CD8-positive, alpha-beta memory T cell (primary cell): ENCODE measurements around the gene TCP11L1. TPM values are rescaled to one million over a fixed set of nuclear protein-coding genes. Genes with fewer than 3 reads are reported as not detected.
A peak's percentile ranks its signal among the peaks of the same experiment; 100 is the strongest.

Experiments
- CTCF ChIA-PET: fragments of 350-600 bp; sonication (Branson Sonifier 250); formaldehyde crosslinking; loops from one replicate; lab custom pipeline; 2021; ENCODE audit warnings: antibody characterized with exemption; lab: Charles Lee
- POLR2A ChIA-PET: fragments of 350-600 bp; sonication (Branson Sonifier 250); formaldehyde crosslinking; loops from one replicate; lab custom pipeline; 2021; ENCODE audit warnings: antibody characterized with exemption; lab: Charles Lee
- DNase-seq, 5 donors: peaks; one replicate each; pipeline versions ENCODE4 v3.0.0 to v3.0.0-alpha.2; 2020 to 2022; ENCODE audit warnings: mixed read lengths in 1 of 5
- H3K27ac ChIP-seq: one replicate; pipeline ENCODE4 v1.7.0; 2013; ENCODE audit warnings: low read depth, mild to moderate bottlenecking, low read length, moderate library complexity
- H3K27me3 ChIP-seq: 2 replicates; pipeline ENCODE4 v1.7.0; 2013; ENCODE audit warnings: low read length, mild to moderate bottlenecking; ENCODE audit not compliant: insufficient read depth, poor library complexity, severe bottlenecking
- H3K36me3 ChIP-seq: 2 replicates; pipeline ENCODE4 v1.7.0; 2013; ENCODE audit warnings: mild to moderate bottlenecking, low read length, moderate library complexity; ENCODE audit not compliant: insufficient read depth
- H3K4me1 ChIP-seq: 2 replicates; pipeline ENCODE4 v1.7.0; 2013; ENCODE audit warnings: mild to moderate bottlenecking, low read length, moderate library complexity; ENCODE audit not compliant: insufficient read depth
- H3K4me3 ChIP-seq: 2 replicates; pipeline ENCODE4 v1.7.0; 2013; ENCODE audit warnings: mild to moderate bottlenecking, low read length
- H3K9me3 ChIP-seq: 2 replicates; pipeline ENCODE4 v1.7.0; 2013; ENCODE audit warnings: mild to moderate bottlenecking, low read length
- H3K27ac Mint-ChIP-seq, 8 donors: one replicate each; pipeline ENCODE4 v1.8.0; 2020 to 2021; ENCODE audit warnings: mixed read lengths in 8 of 8, mild to moderate bottlenecking in 6 of 8, inconsistent platforms in 3 of 8, moderate library complexity in 3 of 8
- H3K27me3 Mint-ChIP-seq, 2 donors: one replicate each; pipeline ENCODE4 v1.8.0; 2020 to 2021; ENCODE audit warnings: mixed read lengths in 2 of 2, mild to moderate bottlenecking in 1 of 2, moderate library complexity in 1 of 2
- H3K36me3 Mint-ChIP-seq, 3 donors: one replicate each; pipeline ENCODE4 v1.8.0; 2020 to 2021; ENCODE audit warnings: mixed read lengths in 3 of 3, inconsistent platforms in 1 of 3, mild to moderate bottlenecking in 1 of 3
- H3K4me1 Mint-ChIP-seq, 3 donors: one replicate each; pipeline ENCODE4 v1.8.0; 2020 to 2021; ENCODE audit warnings: mixed read lengths in 3 of 3, inconsistent platforms in 1 of 3, mild to moderate bottlenecking in 1 of 3
- H3K4me3 Mint-ChIP-seq, 7 donors: one replicate each; pipeline ENCODE4 v1.8.0; 2020 to 2021; ENCODE audit warnings: mixed read lengths in 7 of 7, mild to moderate bottlenecking in 6 of 7, moderate library complexity in 4 of 7, inconsistent platforms in 2 of 7
- H3K9me3 Mint-ChIP-seq, 5 donors: one replicate each; pipeline ENCODE4 v1.8.0; 2020 to 2022; ENCODE audit warnings: mixed read lengths in 5 of 5, mild to moderate bottlenecking in 3 of 5, moderate library complexity in 2 of 5, inconsistent platforms in 1 of 5
- polyA plus RNA-seq: library from polyadenylated mRNA; unstranded; fragments of 300-500 nt; fragmentation: Illumina TruSeq; gene quantifications from one replicate; pipeline ENCODE4 v1.2.3, GENCODE V29; 2021
- total RNA-seq, 2 experiments: library from RNA; stranded (reverse); gene quantifications; one replicate each; pipeline ENCODE4 v1.2.3, GENCODE V29; 2021

Gene TCP11L1
- total and polyA plus RNA-seq, 3 experiments from 2014 or later = 7.5 to 22.2 (median 22.1) TPM

GRCh38 chr11:33062137-33062536, 22.8 kb downstream of the TCP11L1 start:
- peak overlapping the region in 1 of 8 donors; percentile 58 for H3K27ac Mint-ChIP-seq
- Histone ChIP-seq H3K36me3 (peaks cover 9% of the 10 kb centered on the region), H3K4me1 (peaks cover 22% of the 10 kb centered on the region), H3K27ac (no peak overlapping the region), H3K4me3 (no peak overlapping the region), H3K9me3 (no peaks in the 10 kb centered on the region), H3K27me3 (no peaks in the 10 kb centered on the region)
- H3K4me3 Mint-ChIP-seq = no peak overlapping the region
- ChIA-PET CTCF (interaction anchor here (2.2 to 7.3 kb wide), 2 partner anchors 23 to 104 kb away, joined by 8 to 132 read pairs; partner anchors contain the start of gene TCP11L1), POLR2A (no interaction called here)
- peaks cover 0 to 80% (median 18%) of the 10 kb centered on the region in 3 donors for H3K36me3 Mint-ChIP-seq
- DNase-seq = no peak
- H3K27me3 Mint-ChIP-seq = no peaks in the 10 kb centered on the region
- no peaks in the 10 kb centered on the region for H3K9me3 Mint-ChIP-seq
- peaks cover 15 to 32% (median 31%) of the 10 kb centered on the region in 3 donors for H3K4me1 Mint-ChIP-seq

DNA sequence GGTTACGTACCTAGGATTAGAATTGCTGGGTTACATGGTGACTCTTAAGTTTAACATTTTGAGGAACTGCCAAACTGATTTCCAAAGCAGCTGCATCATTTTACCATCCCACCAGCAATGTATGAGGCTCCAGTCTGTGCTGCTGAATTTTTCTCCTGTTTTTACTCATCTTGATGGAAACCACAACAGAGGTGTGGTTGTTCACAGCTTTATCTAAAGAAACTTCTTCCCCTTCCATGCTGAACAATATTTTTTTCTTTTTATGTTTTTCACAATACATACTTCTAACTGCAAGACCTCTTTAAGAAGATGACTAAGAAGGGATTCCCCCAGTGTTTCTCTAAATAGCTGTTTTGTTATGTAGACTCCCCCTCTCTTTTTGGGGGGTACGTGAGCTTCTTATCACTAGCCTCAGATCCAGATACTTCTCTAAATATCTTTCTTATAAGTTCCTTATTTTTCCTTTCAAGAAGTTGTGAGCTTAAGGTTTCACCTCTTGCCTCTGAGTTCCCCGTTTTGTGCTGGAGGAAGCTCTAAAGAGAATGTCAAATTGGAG, 24.0 kb downstream of the TCP11L1 start:
- no peak for DNase-seq
- H3K9me3 Mint-ChIP-seq = no peaks in the 10 kb centered on the region
- H3K27ac ChIP-seq = no peak overlapping the region
- POLR2A ChIA-PET = no interaction called here
- H3K36me3 ChIP-seq = peaks cover 12% of the 10 kb centered on the region
- H3K27ac Mint-ChIP-seq = peak overlapping the region; percentile 1 to 84 (median 54)
- peaks cover 15 to 32% (median 31%) of the 10 kb centered on the region in 3 donors for H3K4me1 Mint-ChIP-seq
- H3K27me3 ChIP-seq = no peaks in the 10 kb centered on the region
- no peak overlapping the region for H3K4me3 ChIP-seq
- CTCF ChIA-PET = interaction anchor here (0.8 to 7.3 kb wide), 4 partner anchors 24 to 106 kb away, joined by 3 to 132 read pairs (median 6); partner anchors contain the start of genes DEPDC7 and TCP11L1
- H3K4me1 ChIP-seq = peaks cover 22% of the 10 kb centered on the region
- no peak overlapping the region for H3K4me3 Mint-ChIP-seq
- no peaks in the 10 kb centered on the region for H3K27me3 Mint-ChIP-seq
- H3K9me3 ChIP-seq = no peaks in the 10 kb centered on the region
- H3K36me3 Mint-ChIP-seq = peaks cover 0 to 83% (median 16%) of the 10 kb centered on the region in 3 donors

GRCh38 chr11:33064033-33064825, 24.9 kb downstream of the TCP11L1 start:
- ChIA-PET POLR2A (interaction anchor here (0.6 kb wide), 1 partner anchor 49 kb away, joined by 5 read pairs; no protein-coding TSS in a partner anchor), CTCF (interaction anchor here (1.6 to 7.3 kb wide), 6 partner anchors 11 to 171 kb away, joined by 5 to 132 read pairs (median 12); partner anchors contain the start of genes DEPDC7 and QSER1)
- DNase-seq = no peak
- Histone ChIP-seq H3K36me3 (peaks cover 12% of the 10 kb centered on the region), H3K9me3 (no peaks in the 10 kb centered on the region), H3K27me3 (no peaks in the 10 kb centered on the region), H3K27ac (no peak overlapping the region), H3K4me3 (no peak overlapping the region), H3K4me1 (peaks cover 22% of the 10 kb centered on the region)
- Mint-ChIP-seq H3K36me3 (peaks cover 0 to 82% (median 13%) of the 10 kb centered on the region in 3 donors), H3K9me3 (no peaks in the 10 kb centered on the region), H3K4me1 (peaks cover 15 to 32% (median 31%) of the 10 kb centered on the region in 3 donors), H3K27ac (peak overlapping the region in 6 of 8 donors; percentile 43 to 93 (median 74)), H3K27me3 (no peaks in the 10 kb centered on the region), H3K4me3 (no peak overlapping the region)

GRCh38 chr11:33064866-33065265, 25.5 kb downstream of the TCP11L1 start:
- Histone ChIP-seq H3K36me3 (peaks cover 9% of the 10 kb centered on the region), H3K27ac (no peak overlapping the region), H3K4me1 (peaks cover 22% of the 10 kb centered on the region), H3K4me3 (no peak overlapping the region), H3K9me3 (no peaks in the 10 kb centered on the region), H3K27me3 (no peaks in the 10 kb centered on the region)
- ChIA-PET POLR2A (no interaction called here), CTCF (interaction anchor here (1.0 to 7.3 kb wide), 18 partner anchors 8 to 172 kb away, joined by 3 to 132 read pairs (median 6); partner anchors contain the start of genes DEPDC7, QSER1 and TCP11L1)
- H3K27me3 Mint-ChIP-seq = no peaks in the 10 kb centered on the region
- DNase-seq = no peak
- H3K9me3 Mint-ChIP-seq = no peaks in the 10 kb centered on the region
- peak overlapping the region in 4 of 8 donors; percentile 19 to 80 (median 54) for H3K27ac Mint-ChIP-seq
- H3K36me3 Mint-ChIP-seq = peaks cover 0 to 81% (median 9%) of the 10 kb centered on the region in 3 donors
- no peak overlapping the region for H3K4me3 Mint-ChIP-seq
- H3K4me1 Mint-ChIP-seq = peaks cover 15 to 32% (median 31%) of the 10 kb centered on the region in 3 donors

DNA sequence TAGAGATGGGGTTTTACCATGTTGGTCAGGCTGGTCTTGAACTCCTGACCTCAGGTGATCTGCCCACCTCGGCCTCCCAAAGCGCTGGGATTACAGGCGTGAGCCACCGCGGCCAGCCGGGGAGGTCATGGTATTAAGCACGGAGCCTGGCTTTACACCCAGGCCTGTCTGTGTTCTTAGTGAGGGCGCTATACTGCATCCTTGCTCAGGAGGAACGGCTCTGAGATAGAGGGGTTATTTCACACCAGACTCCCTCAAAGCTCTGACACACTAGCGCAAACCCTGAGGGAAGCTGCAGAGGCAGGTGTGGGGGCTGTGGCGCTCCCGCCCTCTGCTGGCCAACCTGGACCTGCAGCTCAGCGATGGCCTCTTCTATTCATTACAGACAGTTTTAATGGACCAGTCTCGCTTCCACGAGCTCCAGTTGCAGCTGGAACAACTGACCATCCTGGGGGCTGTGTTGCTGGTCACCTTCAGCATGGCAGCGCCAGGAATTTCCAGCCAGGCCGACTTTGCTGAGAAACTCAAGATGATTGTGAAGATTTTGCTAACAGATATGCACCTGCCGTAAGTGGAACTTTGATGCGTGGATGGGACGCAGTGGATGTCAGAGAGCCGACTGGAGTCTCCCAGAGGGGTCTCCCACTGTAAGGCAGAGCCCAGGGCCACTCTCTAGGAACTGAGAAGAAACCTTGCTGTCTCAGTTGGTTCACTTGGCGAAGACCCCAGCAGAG, 26.2 kb downstream of the TCP11L1 start:
- POLR2A ChIA-PET = no interaction called here
- Mint-ChIP-seq H3K27me3 (no peaks in the 10 kb centered on the region), H3K4me3 (no peak overlapping the region), H3K36me3 (peaks cover 0 to 78% (median 9%) of the 10 kb centered on the region in 3 donors), H3K27ac (peak overlapping the region in 1 of 8 donors; percentile 24), H3K4me1 (peaks cover 15 to 31% (median 26%) of the 10 kb centered on the region in 3 donors), H3K9me3 (no peaks in the 10 kb centered on the region)
- H3K4me3 ChIP-seq = no peak overlapping the region
- H3K4me1 ChIP-seq = peaks cover 22% of the 10 kb centered on the region
- DNase-seq = peak; percentile 50 to 80 (median 59)
- H3K9me3 ChIP-seq = no peaks in the 10 kb centered on the region
- CTCF ChIA-PET = interaction anchor here (0.7 to 7.3 kb wide), 26 partner anchors 9 to 179 kb away, joined by 3 to 132 read pairs (median 5); partner anchors contain the start of genes DEPDC7, QSER1 and TCP11L1
- peaks cover 9% of the 10 kb centered on the region for H3K36me3 ChIP-seq
- H3K27ac ChIP-seq = no peak overlapping the region
- no peaks in the 10 kb centered on the region for H3K27me3 ChIP-seq

DNA sequence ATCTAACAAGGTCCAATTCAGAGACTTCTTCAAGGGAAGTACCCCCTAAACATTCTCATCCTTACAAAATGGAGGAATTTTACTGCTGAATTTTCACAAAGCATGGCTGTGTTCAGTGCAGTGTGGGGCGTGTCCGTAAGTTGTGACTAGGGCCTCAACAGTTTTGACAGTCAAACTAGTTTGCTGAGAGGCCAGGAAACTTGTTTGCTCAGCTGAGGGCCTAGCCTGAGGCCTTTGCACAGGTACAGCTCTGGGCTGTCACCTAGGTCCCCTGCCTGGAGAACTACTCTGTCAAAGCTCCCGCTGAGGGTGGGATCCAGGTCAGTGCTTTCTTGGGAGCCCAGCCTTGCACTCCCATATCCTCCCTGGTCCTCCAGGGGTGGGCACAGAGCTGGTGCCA, 27.9 kb downstream of the TCP11L1 start:
- Mint-ChIP-seq H3K27me3 (no peaks in the 10 kb centered on the region), H3K27ac (no peak overlapping the region), H3K4me3 (no peak overlapping the region), H3K9me3 (no peaks in the 10 kb centered on the region), H3K36me3 (peaks cover 0 to 84% (median 15%) of the 10 kb centered on the region in 3 donors), H3K4me1 (peaks cover 15 to 31% (median 26%) of the 10 kb centered on the region in 3 donors)
- DNase-seq = no peak
- Histone ChIP-seq H3K4me3 (no peak overlapping the region), H3K36me3 (peaks cover 11% of the 10 kb centered on the region), H3K9me3 (no peaks in the 10 kb centered on the region), H3K4me1 (peaks cover 22% of the 10 kb centered on the region), H3K27me3 (no peaks in the 10 kb centered on the region), H3K27ac (no peak overlapping the region)
- CTCF ChIA-PET = interaction anchor here (7.3 kb wide), 1 partner anchor 110 kb away, joined by 132 read pairs; no protein-coding TSS in a partner anchor
- POLR2A ChIA-PET = no interaction called here

DNA sequence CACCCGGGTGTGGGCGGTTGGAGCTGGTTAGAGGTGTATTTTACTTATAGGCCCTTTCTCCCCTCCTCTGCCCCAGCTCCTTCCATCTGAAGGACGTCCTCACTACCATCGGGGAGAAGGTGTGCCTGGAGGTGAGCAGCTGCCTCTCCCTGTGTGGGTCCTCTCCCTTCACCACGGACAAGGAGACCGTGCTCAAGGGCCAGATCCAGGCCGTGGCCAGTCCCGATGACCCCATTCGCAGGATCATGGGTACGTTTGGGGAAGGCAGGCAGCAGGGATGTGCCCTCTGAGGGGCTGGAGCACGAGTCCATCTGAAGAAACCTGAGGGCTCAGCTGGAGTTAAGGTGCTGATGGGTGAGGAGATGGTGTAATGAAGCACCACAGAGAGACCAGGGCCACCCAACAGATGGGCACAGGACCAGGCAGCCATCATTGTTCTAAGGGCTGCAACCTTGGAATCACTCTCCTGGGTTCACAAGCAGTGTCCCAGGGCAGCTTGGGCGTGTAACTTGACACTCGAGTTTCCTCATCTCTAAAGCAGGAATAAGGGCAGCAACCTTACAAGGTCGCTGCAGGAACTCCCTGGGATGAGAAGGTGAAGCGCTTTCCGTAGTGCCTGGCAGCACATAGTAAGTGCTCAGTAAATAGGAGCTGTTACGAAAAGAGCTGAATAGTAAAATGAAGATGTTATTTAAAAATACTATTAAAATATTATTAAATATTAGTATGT, 29.4 kb downstream of the TCP11L1 start:
- ChIA-PET POLR2A (no interaction called here), CTCF (interaction anchor here (1.2 to 1.5 kb wide), 2 partner anchors 105 to 108 kb away, joined by 3 to 6 read pairs; no protein-coding TSS in a partner anchor)
- no peak overlapping the region for H3K4me3 ChIP-seq
- no peaks in the 10 kb centered on the region for H3K27me3 ChIP-seq
- Mint-ChIP-seq H3K4me3 (no peak overlapping the region), H3K27ac (peak overlapping the region in 1 of 8 donors; percentile 43), H3K27me3 (no peaks in the 10 kb centered on the region), H3K9me3 (no peaks in the 10 kb centered on the region), H3K36me3 (peaks cover 3 to 84% (median 21%) of the 10 kb centered on the region in 3 donors), H3K4me1 (peaks cover 7 to 17% (median 16%) of the 10 kb centered on the region in 3 donors)
- H3K36me3 ChIP-seq = peaks cover 18% of the 10 kb centered on the region
- no peak overlapping the region for H3K27ac ChIP-seq
- DNase-seq = no peak
- H3K4me1 ChIP-seq = peaks cover 13% of the 10 kb centered on the region
- no peaks in the 10 kb centered on the region for H3K9me3 ChIP-seq
